Fibroblast of the aortic adventitia (primary cell): Measurements from ENCODE around the gene CD33. TPM values are rescaled to one million over a fixed set of nuclear protein-coding genes. Genes with fewer than 3 reads are reported as not detected.

Experiments used
- DNase-seq: peaks from one replicate; pipeline ENCODE4 v3.0.0-alpha.2; 2010; ENCODE audit warnings: low read depth
- H3K4me3 ChIP-seq: 2 replicates; pipeline ENCODE4 v1.5.1; 2011; ENCODE audit warnings: low read depth, mild to moderate bottlenecking, control low read depth, low read length, moderate library complexity
- total RNA-seq: library from RNA; depleted of rRNA; stranded (reverse); fragments of >200 nt; gene quantifications from 2 replicates; pipeline ENCODE4 v1.2.3, GENCODE V29; 2012; ENCODE audit warnings: low replicate concordance
- TF ChIP-seq, protein P1 (sequence below): IDR thresholded peaks from 2 replicates; pipeline ENCODE4 v1.5.1; 2011; ENCODE audit warnings: mild to moderate bottlenecking, low read length, control low read depth, inconsistent platforms; ENCODE audit not compliant: insufficient read depth

Gene CD33
- total RNA-seq, 1 donor = not detected

DNA sequence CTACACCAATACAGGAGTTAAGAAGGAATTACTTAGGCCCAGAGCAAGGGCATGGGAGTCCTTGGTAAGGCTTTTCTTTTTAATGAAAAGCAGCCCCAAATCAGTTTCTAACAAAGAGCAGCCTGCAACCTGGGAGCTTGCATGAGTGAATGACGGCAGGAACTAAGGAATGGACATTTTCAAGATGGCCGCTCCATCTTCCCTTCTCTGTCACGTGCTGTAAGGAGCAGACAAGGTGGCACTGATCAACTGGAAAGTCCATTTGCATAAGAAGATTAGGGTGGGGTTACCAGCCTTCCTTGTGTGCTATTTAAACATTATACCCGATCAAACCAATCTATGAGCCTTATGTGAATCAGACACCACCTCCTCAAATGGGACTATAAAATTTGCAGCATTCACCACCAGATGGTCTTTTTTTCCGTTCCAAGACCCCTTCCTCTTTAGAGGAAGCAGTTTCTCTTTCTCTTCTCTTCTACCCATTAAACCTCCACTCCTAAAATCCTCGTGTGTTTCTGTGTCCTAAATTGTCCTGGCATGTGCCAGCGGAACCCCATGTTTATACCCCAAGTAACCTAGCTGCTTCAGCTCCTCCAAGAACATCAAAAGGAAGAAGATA, 23.2 kb downstream of the CD33 start:
- TF ChIP-seq, protein P1, sequence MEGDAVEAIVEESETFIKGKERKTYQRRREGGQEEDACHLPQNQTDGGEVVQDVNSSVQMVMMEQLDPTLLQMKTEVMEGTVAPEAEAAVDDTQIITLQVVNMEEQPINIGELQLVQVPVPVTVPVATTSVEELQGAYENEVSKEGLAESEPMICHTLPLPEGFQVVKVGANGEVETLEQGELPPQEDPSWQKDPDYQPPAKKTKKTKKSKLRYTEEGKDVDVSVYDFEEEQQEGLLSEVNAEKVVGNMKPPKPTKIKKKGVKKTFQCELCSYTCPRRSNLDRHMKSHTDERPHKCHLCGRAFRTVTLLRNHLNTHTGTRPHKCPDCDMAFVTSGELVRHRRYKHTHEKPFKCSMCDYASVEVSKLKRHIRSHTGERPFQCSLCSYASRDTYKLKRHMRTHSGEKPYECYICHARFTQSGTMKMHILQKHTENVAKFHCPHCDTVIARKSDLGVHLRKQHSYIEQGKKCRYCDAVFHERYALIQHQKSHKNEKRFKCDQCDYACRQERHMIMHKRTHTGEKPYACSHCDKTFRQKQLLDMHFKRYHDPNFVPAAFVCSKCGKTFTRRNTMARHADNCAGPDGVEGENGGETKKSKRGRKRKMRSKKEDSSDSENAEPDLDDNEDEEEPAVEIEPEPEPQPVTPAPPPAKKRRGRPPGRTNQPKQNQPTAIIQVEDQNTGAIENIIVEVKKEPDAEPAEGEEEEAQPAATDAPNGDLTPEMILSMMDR = no peak

DNA sequence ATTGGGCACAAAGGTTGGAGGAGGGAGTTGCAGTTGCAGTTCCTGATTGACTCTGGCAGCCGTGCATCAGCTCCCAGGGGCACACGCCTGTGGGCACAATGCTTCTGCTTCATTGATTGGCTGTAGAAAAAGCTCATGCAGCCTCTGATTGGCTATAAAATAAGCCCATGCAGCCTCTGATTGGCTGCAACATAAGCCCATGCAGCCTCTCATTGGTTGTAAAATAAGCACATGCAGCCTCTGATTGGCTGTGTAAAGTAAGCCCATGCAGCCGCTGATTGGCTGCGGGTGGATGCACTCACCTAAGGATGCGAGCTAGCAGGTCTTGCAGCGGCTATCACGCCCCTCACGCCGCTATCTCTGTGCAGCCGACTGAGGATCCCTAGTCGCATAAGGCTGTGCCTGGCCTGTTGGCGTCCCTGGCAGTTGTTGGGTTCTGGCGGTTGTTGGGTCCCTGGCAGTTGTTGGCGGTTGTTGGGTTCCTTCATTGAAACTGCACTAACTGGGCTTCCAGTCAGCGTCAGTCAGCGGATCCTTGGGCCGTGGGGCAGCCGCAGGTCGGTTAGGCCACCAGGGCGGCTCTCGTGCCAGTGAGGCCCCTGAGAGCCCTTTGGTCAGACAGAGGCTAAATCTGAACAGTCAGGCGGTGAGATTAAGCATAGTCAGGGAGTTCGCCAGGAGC, 26.0 kb downstream of the CD33 start, which contains the start of gene SIGLECL1:
Gene SIGLECL1, plus strand, starts transcription at position 295 of the 682 bp plus-strand sequence. CDS start 12,993 bp downstream, outside the sequence.
- TF ChIP-seq, protein P1 = no peak
- no peak for DNase-seq
- H3K4me3 ChIP-seq = no peak within 1 kb of the TSS

More for the DNA sequence above, 23.2 kb downstream of the CD33 start:
- no peak for DNase-seq
- no peak overlapping the region for H3K4me3 ChIP-seq

DNA sequence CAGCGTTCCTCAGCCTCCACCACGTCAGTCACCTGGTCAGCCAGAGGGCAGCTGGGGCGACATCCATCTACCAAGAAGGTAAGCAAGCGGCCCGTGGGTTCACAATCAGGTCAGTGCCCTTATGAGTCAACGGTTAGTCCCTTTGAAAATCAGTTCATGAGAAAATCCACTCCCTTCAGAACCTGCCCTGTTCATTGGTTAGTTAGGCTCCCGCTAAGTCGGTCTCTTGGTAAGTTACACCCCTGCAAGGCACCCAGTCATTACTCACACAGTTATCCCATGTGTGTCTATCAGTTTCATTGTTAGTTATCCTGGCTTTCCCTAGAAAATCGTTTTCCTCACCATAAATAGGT, 26.6 kb downstream of the CD33 start:
- no peak overlapping the region for H3K4me3 ChIP-seq
- TF ChIP-seq, protein P1 = no peak
- DNase-seq = no peak

DNA sequence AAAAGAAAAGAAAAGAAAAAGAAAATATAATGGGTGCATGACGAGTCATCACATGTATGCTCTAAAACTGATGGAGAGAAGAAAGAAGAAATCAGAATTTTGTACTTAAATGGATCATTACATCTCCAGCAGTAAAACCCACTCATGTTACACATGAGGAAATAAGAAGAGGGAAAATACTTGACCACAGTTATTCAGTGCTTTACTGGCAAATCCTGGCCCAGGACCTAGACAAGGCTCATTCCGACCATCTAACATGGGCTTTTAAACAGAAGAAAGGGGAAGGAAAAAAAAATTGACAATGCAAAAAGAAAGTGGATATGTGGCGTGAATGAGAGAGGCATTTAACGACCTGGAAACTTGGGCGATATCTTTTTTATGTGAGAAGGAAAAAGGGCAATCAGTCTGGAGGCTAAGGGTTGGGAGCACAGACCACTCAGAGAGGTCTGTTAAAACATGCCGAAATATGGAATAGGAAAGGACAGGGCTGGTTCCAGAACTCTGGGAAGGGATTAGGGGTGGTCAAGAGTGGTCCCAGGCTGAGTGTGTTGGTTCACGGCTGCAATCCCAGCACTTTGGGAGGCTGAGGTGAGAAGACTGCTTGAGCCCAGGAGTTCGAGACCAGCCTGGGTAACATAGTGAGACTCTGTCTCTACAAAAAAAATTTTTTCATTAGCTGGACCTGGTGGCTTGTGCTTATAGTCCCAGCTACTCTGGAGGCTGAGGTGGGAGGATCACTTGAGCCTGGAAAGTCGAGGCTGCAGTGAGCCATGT, 27.6 kb downstream of the CD33 start:
- no peak overlapping the region for H3K4me3 ChIP-seq
- TF ChIP-seq, protein P1 = no peak
- DNase-seq = no peak

DNA sequence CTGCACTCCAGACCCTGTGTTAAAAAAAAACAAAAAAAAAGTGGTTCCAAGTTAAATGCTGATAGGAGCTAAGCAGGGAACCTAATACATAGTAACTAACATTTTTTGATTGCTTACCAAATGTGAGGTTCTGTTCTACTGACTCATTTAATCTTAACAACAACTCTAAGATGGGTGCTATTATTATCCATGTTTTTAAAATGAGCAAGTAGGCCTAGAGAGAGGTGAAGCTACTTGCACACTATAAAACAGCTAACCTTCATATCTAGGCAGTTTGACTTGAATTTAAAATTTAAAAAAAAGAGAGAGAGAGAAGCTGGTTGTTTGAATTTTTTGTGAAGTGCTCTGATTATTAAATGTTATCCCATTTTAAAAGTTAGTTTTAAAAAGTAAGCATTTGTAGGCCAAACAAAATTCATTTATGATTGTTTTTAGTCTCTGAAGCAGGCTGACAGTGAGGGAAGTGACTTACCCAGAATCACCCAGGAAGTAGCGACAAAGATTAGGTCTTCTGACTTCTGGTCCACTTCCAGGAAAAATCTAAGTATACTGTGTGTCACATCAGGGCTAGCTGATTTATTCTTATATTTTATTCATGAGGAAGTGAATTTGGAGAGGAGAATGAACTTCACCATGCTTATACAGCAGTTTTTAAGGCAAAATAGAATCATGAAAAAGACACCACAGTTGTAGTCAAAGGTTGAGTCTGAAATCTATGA, 28.4 kb downstream of the CD33 start:
- DNase-seq = no peak
- TF ChIP-seq, protein P1 = no peak
- H3K4me3 ChIP-seq = no peak overlapping the region

DNA sequence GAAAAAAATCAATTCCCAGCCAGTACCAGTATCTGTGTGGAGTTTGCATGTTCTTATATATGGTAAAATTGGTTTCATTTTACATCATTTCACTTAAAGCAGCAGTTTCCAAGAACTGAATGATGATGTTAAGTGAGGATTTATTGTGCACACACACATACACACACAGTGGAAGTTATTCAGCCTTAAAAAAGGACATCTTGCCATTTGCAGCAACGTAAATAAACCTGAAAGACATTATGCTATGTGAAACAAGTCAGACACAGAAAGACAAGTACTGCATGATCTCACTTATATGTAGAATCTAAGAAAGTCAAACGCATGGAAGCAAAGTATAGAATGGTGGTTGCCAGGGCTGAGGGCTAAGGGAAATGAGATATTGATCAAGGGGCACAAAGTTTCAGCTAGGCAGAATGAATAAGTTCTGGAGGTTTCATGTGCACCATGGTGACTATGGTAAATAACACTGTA, 31.3 kb downstream of the CD33 start:
- TF ChIP-seq, protein P1 = no peak
- no peak for DNase-seq
- no peak overlapping the region for H3K4me3 ChIP-seq
